GM19455 (cell line): ENCODE measurements around the gene CLCN6.

Experiments
- ATAC-seq: cut with Tn5 transposase; IDR thresholded peaks from one replicate; pipeline ENCODE4 v1.9.1; 2021; ENCODE audit not compliant: unreplicated experiment

The CLCN6 gene

DNA sequence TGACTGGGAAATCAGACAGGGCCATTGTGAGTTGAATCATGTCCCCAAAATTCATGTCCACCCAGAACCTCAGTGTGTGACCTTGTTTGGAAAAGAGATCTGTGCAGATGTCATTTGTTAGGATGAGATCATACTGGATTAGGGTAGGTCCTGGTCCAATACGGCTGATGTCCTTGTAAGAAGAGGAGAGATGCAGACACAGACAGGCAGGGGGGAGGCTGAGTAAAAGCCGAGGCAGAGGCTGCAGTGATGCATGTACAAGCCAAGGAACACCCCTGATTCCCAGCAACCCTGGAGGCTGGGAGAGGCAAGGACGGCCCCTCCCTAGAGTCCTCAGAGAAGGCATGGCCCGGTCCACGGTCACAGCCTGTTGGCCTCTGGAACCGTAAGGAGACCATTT, 68.6 kb downstream of the CLCN6 start:
- ATAC-seq = no peak

DNA sequence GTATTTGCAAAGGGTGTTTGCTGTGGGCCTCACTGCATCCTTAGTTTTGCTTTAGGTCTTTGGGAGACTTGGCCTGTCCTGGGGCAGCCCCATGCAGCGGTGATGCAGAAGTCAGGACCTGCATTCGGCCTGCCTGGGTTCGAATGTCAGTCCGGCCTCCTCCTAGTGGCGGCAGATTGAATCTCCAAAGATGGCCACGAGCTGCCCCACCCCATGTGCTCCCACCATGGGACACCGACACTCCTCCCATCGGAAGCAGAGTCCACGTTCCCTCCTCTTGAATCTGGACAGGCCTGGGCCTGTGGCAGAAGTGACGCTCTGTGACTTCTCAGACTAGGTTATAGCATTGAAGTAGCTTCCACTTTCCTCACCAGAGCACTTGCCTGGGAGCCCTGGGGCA, 69.1 kb downstream of the CLCN6 start:
- ATAC-seq = no peak

- no peak for ATAC-seq
Observed at GRCh38 chr1:11877074-11877473, 71.1 kb downstream of the CLCN6 start.

- ATAC-seq = no peak
Observed at GRCh38 chr1:11878081-11878890, 72.3 kb downstream of the CLCN6 start.

GRCh38 chr1:11878891-11879190, 72.8 kb downstream of the CLCN6 start:
- ATAC-seq = no peak

GRCh38 chr1:11879311-11880180, 73.6 kb downstream of the CLCN6 start:
- no peak for ATAC-seq

DNA sequence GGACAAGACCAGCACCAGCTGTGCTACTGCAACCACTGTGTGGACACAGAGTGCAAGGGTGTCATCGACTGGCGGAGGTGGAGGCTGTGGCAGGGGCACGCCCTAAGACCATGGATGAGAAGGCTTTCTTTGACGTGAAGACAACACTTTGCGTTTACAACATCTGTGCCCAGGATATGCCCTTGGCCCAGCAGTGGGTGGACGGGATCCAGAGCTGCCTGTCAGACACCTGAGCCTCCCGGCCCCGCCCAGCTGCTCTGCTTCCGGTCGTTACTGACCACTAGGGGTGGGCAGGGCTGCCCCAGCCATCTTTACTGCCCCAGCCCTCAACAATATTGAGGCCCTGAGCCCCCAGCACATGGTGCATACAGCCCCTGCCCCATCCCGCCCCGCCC, 74.2 kb downstream of the CLCN6 start:
- ATAC-seq = no peak

DNA sequence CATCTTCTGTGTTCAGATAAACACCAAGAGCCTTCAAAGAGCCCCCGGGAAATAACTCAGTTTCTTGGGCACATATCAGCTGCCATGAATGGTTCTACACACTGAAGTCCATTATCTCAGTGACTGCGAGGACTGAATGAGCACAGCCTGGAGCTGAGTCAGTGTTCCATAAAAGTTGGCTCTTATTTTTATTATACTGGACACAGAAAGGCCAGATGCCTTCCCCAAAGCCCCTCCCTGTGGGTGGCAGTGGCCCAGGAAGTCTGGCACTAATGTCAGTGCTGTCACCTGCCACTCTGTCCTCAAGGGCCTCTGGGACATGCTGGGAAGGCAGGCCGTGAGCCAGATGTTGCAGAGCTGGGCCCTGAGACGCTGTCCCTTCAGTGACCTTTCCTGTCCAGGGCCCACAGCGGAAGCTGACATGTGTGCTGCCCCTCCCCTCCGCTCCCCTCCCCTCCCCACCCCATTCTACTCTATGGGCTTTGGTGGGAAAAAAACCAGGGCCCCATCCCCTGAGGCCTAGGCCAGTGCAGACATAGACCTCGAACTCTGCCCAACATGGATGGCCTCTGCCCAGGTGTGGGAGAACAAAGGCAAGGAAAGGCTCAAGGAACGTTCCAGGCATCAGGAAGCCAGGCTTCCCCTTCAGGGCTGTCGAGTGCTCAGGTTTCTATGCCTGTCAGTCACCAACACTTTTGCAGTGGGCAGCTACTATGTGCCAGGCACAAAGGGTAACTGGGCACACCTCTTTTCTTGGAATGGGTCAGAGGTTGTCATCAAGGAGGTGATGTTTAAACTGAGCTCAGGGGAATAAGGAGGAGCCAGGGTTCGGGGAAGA, 75.1 kb downstream of the CLCN6 start:
- no peak for ATAC-seq

GRCh38 chr1:11881749-11882441, 75.9 kb downstream of the CLCN6 start:
- no peak for ATAC-seq

DNA sequence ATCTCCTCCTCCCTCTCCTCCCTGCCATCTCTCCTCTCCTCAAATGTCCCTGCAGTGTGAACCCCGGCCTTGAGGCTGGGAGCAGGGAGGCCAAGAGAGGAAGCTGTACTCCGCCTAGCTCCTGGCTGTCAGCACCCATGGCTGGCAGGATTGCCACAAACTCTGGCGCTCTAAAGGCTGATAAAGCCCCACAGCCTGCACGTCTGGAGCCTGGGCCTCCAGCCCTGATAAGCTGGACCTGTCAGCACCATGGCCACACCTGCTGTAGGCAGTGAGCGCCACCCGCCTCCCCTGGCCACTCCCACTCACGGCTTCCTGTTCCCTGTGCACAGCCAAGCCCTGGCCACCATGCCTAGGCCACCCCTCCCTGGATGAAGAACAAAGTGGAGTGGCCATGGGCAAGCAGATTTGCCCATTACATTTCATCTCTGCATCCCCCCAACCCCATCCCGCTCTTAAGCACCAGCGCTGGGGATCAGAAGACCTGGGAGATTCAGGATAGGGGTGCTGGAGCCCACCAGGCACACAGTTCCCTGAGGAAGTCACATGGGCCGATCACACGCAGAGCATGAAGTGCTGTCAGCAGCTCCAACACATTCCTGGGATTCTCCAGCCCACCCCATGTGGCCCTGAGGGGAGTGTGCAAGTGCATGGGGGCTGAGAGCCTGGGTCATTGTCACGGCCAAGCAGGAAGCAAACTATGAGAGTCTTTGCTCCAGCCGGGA, 77.0 kb downstream of the CLCN6 start:
- no peak for ATAC-seq

DNA sequence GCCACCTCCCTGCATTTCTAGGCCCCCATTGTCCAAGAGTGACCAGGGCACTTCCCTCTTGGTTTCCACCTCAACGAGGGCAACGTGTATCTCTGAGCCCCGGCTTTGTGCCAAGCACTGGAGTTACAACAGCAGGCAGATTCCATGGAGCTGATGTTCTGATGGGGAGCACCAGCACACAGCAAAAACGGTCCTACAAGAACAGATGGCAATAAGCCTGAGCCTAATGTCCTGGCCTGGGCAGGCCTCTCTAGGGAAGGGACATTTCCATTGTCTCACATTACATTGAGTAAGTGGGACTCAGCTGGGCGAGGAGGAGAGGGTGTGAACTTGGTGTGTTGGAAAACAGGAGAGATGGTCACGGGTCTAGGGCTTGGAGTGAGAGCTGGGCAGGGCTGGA, 79.9 kb downstream of the CLCN6 start:
- no peak for ATAC-seq

DNA sequence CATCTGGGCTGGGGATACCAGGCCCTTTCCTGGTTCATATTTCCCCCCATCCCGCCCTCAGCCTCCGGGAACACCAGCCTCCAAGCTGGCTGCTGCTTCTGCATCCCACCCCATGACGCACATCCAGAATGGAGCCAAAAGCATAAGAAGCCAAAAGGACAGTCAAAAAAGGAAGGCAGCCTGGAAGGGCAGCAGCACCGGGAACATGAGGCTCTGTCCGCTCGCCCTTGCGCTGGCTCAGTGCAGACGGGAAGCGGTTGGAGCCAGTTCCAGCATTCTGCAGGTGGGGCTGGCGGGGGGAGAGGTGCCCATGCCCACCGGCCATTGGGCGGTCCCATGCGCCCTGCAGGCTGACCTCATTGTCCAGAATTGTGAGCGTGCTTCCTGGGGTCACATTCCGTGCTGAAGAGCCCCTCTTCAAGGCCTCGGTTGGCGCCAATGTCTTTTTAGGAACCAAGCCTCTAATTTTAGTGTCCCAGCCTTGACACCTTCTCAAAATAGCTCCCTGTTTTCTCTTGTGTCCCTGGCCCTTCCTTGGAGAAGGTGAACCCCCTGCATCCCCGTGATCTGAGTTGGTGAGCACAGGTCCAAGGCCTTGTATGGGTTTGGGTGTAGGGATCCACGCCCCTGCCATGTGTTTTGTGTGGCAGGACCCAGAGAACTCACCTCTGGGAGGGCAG, 81.1 kb downstream of the CLCN6 start:
- no peak for ATAC-seq

DNA sequence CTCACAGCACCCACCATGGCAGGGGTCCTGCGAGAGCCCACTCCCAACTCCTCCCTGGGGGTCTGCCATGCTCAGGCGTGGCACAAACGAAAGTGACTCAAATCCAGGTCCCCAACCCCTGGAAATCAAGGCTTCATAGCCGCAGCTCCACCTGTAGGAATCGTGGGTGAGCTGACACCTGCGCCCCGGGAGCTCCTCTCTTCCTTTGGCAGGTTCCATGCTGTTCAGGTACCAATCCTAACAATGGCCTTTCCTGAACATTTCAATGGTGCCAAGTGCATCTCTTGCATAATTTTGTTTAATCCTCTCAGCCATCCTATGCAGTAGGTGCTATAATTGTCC, 81.6 kb downstream of the CLCN6 start:
- no peak for ATAC-seq

GRCh38 chr1:11888206-11888876, 82.3 kb downstream of the CLCN6 start:
- ATAC-seq = no peak

GRCh38 chr1:11888877-11889208, 82.9 kb downstream of the CLCN6 start:
- no peak for ATAC-seq

GRCh38 chr1:11891433-11892186, 85.6 kb downstream of the CLCN6 start:
- no peak for ATAC-seq
